OCI-LY3 (cell line): ENCODE results near the gene PIK3AP1.
"Not testable (repeated sequence)": the region's sequence is repeated elsewhere in the genome, so short reads cannot be mapped to it uniquely, and the experiment has no call there.

Source experiments
- H2AFZ ChIP-seq: fragments of 200-600, 300-600 bp; shearing (Covaris generic); 2 replicates; pipeline ENCODE4 v1.6.0; 2014; ENCODE audit warnings: antibody characterized with exemption, low read depth, low read length
- H3K27ac ChIP-seq: fragments of 200-600, 300-600 bp; sonication (generic); 2 replicates; pipeline ENCODE4 v1.5.1; 2014; ENCODE audit warnings: mild to moderate bottlenecking, low read length, moderate library complexity, mixed read lengths
- H3K27me3 ChIP-seq: fragments of 200-600, 300-600 bp; sonication (generic); 2 replicates; pipeline ENCODE4 v1.6.1; 2014; ENCODE audit warnings: low read depth, low read length, mixed read lengths
- H3K36me3 ChIP-seq: fragments of 200-600, 300-600 bp; sonication (generic); replicated peaks from 2 replicates; pipeline ENCODE3; 2014; ENCODE audit warnings: low read depth, low read length, mixed read lengths
- H3K4me1 ChIP-seq: fragments of 300-600, 200-600 bp; sonication (generic); 2 replicates; pipeline ENCODE4 v1.6.1; 2014; ENCODE audit warnings: low read length, mixed read lengths
- H3K4me2 ChIP-seq: fragments of 200-600, 300-600 bp; sonication (generic); 2 replicates; pipeline ENCODE4 v1.6.1; 2014; ENCODE audit warnings: low read length, mixed read lengths
- H3K4me3 ChIP-seq: fragments of 300-600, 200-600 bp; sonication (generic); 2 replicates; pipeline ENCODE4 v1.5.1; 2014; ENCODE audit warnings: antibody characterized with exemption, mild to moderate bottlenecking, low read length, moderate library complexity
- H3K79me2 ChIP-seq: fragments of 300-600, 200-600 bp; shearing (Covaris generic); 2 replicates; pipeline ENCODE4 v1.6.1; 2014; ENCODE audit warnings: mild to moderate bottlenecking, low read length, mixed read lengths
- H3K9ac ChIP-seq: fragments of 300-600, 200-600 bp; shearing (Covaris generic); 2 replicates; pipeline ENCODE4 v1.6.0; 2014; ENCODE audit warnings: mild to moderate bottlenecking, low read length, moderate library complexity
- H3K9me3 ChIP-seq: fragments of 200-600, 300-600 bp; shearing (Covaris generic); 2 replicates; pipeline ENCODE4 v1.6.1; 2014; ENCODE audit warnings: low read length, mixed read lengths; ENCODE audit not compliant: insufficient read depth
- H4K20me1 ChIP-seq: fragments of 200-600, 300-600 bp; sonication (generic); 2 replicates; pipeline ENCODE4 v1.6.1; 2016; ENCODE audit warnings: low read length, mixed read lengths; ENCODE audit not compliant: insufficient read depth
- CTCF ChIP-seq: fragments of 200-600, 300-600 bp; sonication (generic); IDR thresholded peaks from 2 replicates; pipeline ENCODE4 v1.5.1; 2014; ENCODE audit warnings: antibody characterized with exemption, low read length, low read depth
- EZH2phosphoT487 ChIP-seq: fragments of 200-600 bp; shearing (Covaris generic); IDR thresholded peaks from 2 replicates; pipeline ENCODE4 v1.6.1; 2018; ENCODE audit warnings: antibody characterized with exemption, mixed run types, low read depth

Gene PIK3AP1

GRCh38 chr10:96756111-96756903 lies 36.0 kb upstream of the PIK3AP1 start:
- H3K79me2 ChIP-seq, result no peaks in the 10 kb centered on the region
- H3K27me3 ChIP-seq, result peaks cover 22% of the 10 kb centered on the region
- H3K4me3 ChIP-seq, result no peak overlapping the region
- no peak overlapping the region for H3K9ac ChIP-seq
- H4K20me1 ChIP-seq, result no peaks in the 10 kb centered on the region
- no peak overlapping the region for H2AFZ ChIP-seq
- TF ChIP-seq CTCF (no peak), EZH2phosphoT487 (no peak)
- no peaks in the 10 kb centered on the region for H3K36me3 ChIP-seq
- no peaks in the 10 kb centered on the region for H3K9me3 ChIP-seq
- H3K4me2 ChIP-seq, result no peak overlapping the region
- H3K27ac ChIP-seq, result no peak overlapping the region
- H3K4me1 ChIP-seq, result peaks cover 4% of the 10 kb centered on the region; the same call in 1 of the 2 replicates

- TF ChIP-seq CTCF (no peak), EZH2phosphoT487 (no peak)
- H3K9ac ChIP-seq, result no peak overlapping the region
- no peak overlapping the region for H3K4me2 ChIP-seq
- H3K36me3 ChIP-seq, result no peaks in the 10 kb centered on the region
- peaks cover 22% of the 10 kb centered on the region for H3K27me3 ChIP-seq
- no peak overlapping the region for H3K27ac ChIP-seq
- H3K79me2 ChIP-seq, result no peaks in the 10 kb centered on the region
- no peaks in the 10 kb centered on the region for H3K9me3 ChIP-seq
- H2AFZ ChIP-seq, result no peak overlapping the region
- H3K4me3 ChIP-seq, result no peak overlapping the region
- H3K4me1 ChIP-seq, result peaks cover 8% of the 10 kb centered on the region
- no peaks in the 10 kb centered on the region for H4K20me1 ChIP-seq
Measured at GRCh38 chr10:96753956-96754355, 33.6 kb upstream of the PIK3AP1 start.

GRCh38 chr10:96752375-96752774 lies 32.1 kb upstream of the PIK3AP1 start:
- peaks cover 18% of the 10 kb centered on the region for H3K4me1 ChIP-seq
- H2AFZ ChIP-seq, result no peak overlapping the region
- peaks cover 22% of the 10 kb centered on the region for H3K27me3 ChIP-seq
- no peaks in the 10 kb centered on the region for H3K36me3 ChIP-seq
- no peak overlapping the region for H3K4me3 ChIP-seq
- no peaks in the 10 kb centered on the region for H3K9me3 ChIP-seq
- TF ChIP-seq EZH2phosphoT487 (no peak), CTCF (no peak)
- no peaks in the 10 kb centered on the region for H4K20me1 ChIP-seq
- no peak overlapping the region for H3K9ac ChIP-seq
- H3K4me2 ChIP-seq, result no peak overlapping the region
- no peak overlapping the region for H3K27ac ChIP-seq
- no peaks in the 10 kb centered on the region for H3K79me2 ChIP-seq

GRCh38 chr10:96750316-96750715 lies 30.0 kb upstream of the PIK3AP1 start:
- H3K27ac ChIP-seq, H3K79me2 ChIP-seq, H3K9ac ChIP-seq, H3K4me2 ChIP-seq, H3K4me3 ChIP-seq, H3K36me3 ChIP-seq, H2AFZ ChIP-seq, H3K9me3 ChIP-seq, H4K20me1 ChIP-seq: not testable (repeated sequence)
- H3K4me1 ChIP-seq, result peaks cover 18% of the 10 kb centered on the region
- peaks cover 26% of the 10 kb centered on the region for H3K27me3 ChIP-seq
